Erythroblast (primary cell): ENCODE measurements around the gene SELENON.

Experiments used
- GATA1 ChIP-seq: IDR thresholded peaks from 2 replicates; pipeline ENCODE4 v1.6.1; 2011; ENCODE audit warnings: low read depth, mild to moderate bottlenecking, control low read depth, low read length, moderate library complexity
- POLR2A ChIP-seq: IDR thresholded peaks from 2 replicates; pipeline ENCODE4 v1.6.1; 2011; ENCODE audit warnings: mild to moderate bottlenecking, low read length

DNA sequence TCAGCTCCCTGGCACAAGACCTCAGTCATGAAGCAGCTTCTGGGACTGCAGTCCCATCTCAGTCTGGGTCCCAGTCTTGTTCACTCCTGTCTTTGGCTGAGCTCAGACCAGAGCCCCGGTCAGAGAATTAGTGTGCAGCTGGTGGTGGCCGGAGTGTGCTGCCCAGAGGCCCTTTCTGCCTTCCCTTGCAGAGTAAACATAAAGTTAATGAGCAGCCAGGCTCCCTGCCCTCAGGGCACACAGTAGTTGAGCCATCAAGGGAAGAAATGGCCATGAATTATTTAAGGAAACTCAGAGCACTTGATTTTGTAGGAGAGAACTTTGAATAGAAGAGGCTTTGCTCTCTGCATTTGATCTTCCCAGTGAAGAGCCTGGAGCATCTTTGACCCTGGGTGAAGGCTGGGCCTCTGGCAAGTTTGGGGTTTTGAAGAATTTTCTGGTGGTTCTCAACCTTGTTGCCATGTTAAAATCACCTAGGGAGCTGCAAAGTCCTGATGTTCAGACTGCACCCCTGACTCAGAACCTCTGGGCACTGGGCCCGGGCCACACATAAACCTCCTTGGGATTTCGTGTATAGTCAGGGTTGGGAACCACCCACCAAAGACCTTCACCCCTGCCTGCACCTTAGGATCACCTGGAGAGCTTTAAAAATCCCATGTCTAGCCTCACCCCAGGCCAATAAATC lies 26.4 kb upstream of the SELENON start:
- TF ChIP-seq POLR2A (no peak), GATA1 (no peak)
